HPDE6-E6E7 (cell line): ENCODE data around the gene PCDHGB4.
A peak's percentile ranks its signal among the peaks of the same experiment; 100 is the strongest.
"Not testable (repeated sequence)": the region's sequence is repeated elsewhere in the genome, so short reads cannot be mapped to it uniquely, and the experiment has no call there.

Experiments
- DNase-seq: peaks from one replicate; pipeline ENCODE4 v3.0.0; 2011; ENCODE audit warnings: missing footprints; ENCODE audit errors: extremely low spot score

Gene PCDHGB4

DNA sequence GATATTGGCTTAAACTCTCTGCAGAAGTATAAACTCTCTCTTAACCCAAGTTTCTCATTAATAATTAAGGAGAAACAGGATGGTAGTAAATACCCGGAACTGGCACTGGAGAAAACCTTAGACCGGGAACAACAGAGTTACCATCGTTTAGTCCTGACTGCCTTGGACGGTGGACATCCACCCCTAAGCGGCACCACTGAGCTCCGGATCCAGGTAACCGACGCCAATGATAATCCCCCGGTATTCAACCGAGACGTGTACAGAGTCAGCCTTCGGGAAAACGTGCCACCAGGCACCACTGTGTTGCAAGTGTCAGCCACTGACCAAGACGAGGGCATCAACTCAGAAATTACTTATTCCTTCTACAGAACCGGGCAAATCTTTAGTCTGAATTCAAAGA is 11.1 kb downstream of the PCDHGB4 start:
- no peak for DNase-seq

- DNase-seq: no peak
Measured at GRCh38 chr5:141399555-141400258, 12.2 kb downstream of the PCDHGB4 start.

GRCh38 chr5:141402553-141403243 is 15.2 kb downstream of the PCDHGB4 start, which contains the start of gene PCDHGA9:
PCDHGA9 (plus strand) TSS chr5:141402778; CDS start chr5:141402953, 175 bp downstream.
- peak; percentile 17 for DNase-seq

- DNase-seq: no peak
Measured at GRCh38 chr5:141403387-141403786, 15.9 kb downstream of the PCDHGB4 start.

GRCh38 chr5:141407790-141408505 is 20.4 kb downstream of the PCDHGB4 start, which contains the start of gene PCDHGB6:
PCDHGB6 (plus strand) TSS chr5:141408021; CDS start chr5:141408203, 182 bp downstream.
- DNase-seq: peak; percentile 29

DNA sequence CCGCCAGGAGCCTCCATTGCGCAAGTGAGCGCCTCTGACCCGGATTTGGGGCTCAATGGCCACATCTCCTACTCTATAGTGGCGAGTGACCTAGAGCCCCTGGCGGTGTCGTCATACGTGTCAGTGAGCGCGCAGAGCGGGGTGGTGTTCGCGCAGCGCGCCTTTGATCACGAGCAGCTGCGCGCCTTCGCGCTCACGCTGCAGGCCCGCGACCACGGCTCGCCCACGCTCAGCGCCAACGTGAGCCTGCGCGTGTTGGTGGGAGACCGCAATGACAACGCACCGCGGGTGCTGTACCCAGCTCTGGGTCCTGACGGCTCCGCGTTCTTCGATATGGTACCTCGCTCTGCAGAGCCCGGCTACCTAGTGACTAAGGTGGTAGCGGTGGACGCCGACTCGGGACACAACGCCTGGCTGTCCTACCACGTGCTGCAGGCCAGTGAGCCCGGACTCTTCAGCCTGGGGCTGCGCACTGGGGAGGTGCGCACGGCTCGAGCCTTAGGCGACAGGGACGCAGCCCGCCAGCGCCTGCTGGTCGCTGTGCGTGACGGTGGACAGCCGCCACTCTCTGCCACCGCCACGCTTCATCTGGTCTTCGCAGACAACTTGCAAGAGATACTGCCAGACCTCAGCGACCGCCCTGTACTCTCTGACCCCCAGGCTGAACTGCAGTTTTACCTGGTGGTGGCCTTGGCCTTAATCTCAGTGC is 22.3 kb downstream of the PCDHGB4 start:
- DNase-seq: no peak

DNA sequence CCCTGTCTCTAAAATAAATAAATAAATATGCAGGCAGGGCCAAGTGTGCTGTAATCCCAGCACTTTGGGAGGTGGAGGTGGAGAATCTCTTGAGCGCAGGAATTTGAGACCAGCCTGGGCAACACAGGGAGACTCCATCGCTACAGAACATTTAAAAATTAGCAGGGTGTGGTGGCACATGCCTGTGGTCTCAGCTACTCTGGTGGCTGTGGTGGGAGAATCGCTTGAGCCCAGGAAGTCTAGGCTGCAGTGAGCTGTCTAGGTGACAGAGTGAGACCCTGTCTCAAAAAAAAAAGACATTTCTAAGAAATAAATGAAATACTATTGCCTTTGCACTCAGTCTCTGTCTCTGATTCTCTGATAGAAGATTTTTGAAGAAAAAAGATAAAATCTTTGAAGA is 24.1 kb downstream of the PCDHGB4 start:
- no peak for DNase-seq

DNA sequence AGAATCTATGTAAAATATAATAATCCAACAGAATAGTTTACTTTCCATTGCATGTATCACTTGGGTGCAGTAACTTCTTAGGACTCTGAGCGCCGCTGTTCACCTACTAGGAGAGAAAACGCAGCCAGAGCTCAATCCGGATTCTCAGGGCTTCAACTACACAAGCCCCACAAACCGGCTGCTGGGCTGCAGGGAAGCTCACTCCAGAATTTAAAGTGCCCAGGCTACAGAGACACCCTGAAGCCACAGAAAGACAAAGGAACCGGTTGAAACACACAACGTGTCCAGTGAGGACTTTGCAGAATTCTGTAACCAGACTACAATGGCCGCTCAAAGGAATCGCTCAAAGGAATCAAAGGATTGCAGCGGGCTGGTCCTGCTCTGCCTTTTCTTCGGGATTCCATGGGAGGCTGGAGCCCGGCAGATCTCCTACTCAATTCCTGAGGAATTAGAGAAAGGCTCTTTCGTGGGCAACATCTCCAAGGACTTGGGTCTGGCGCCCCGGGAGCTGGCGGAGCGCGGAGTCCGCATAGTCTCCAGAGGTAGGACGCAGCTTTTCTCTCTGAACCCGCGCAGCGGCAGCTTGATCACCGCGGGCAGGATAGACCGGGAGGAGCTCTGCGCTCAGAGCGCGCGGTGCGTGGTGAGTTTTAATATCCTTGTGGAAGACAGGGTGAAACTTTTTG is 25.5 kb downstream of the PCDHGB4 start, which contains the start of gene PCDHGA10:
PCDHGA10 (plus strand) TSS at position 134 of the 686 bp plus-strand sequence; CDS start at position 323, 189 bp downstream.
- peak; percentile 59 for DNase-seq

DNA sequence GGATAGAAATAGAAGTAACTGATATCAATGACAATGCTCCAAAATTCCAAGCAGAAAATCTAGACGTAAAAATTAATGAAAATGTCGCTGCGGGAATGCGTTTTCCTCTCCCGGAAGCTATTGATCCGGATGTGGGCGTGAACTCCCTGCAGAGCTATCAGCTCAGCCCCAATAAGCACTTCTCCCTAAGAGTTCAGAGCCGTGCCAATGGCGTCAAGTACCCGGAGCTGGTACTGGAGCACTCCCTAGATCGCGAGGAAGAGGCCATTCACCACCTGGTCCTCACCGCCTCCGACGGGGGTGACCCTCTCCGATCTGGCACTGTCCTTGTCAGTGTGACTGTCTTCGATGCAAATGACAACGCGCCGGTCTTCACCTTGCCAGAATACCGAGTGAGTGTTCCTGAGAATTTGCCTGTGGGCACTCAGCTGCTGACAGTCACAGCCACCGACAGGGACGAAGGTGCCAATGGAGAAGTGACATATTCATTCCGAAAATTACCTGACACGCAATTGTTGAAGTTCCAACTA is 26.1 kb downstream of the PCDHGB4 start:
- no peak for DNase-seq

- DNase-seq: not testable (repeated sequence)
Measured at GRCh38 chr5:141414548-141415274, 27.2 kb downstream of the PCDHGB4 start.

- not testable (repeated sequence) for DNase-seq
Measured at GRCh38 chr5:141415275-141415618, 27.7 kb downstream of the PCDHGB4 start.

- not testable (repeated sequence) for DNase-seq
Measured at GRCh38 chr5:141417494-141418172, 30.1 kb downstream of the PCDHGB4 start, which contains the start of gene PCDHGB7. PCDHGB7 (plus strand) TSS chr5:141417677; CDS start chr5:141417860, 183 bp downstream.

GRCh38 chr5:141419074-141419880 is 31.8 kb downstream of the PCDHGB4 start:
- DNase-seq: no peak

GRCh38 chr5:141420855-141421488 is 33.5 kb downstream of the PCDHGB4 start, which contains the start of gene PCDHGA11:
PCDHGA11 (plus strand) TSS chr5:141421051; CDS start chr5:141421228, 177 bp downstream.
- no peak for DNase-seq

GRCh38 chr5:141421489-141421855 is 34.0 kb downstream of the PCDHGB4 start:
- DNase-seq: no peak

DNA sequence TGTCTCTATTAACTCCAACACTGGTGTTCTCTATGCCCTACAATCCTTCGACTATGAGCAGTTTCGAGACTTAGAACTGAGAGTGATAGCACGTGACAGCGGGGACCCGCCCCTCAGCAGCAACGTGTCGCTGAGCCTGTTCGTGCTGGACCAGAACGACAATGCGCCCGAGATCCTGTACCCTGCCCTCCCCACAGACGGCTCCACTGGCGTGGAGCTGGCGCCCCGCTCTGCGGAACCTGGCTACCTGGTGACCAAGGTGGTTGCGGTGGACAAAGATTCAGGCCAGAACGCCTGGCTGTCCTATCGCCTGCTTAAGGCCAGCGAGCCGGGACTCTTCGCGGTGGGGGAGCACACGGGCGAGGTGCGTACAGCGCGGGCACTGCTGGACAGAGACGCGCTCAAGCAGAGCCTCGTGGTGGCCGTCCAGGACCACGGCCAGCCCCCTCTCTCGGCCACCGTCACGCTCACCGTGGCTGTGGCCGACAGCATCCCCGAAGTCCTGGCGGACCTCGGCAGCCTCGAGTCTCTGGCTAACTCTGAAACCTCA is 35.3 kb downstream of the PCDHGB4 start:
- DNase-seq: no peak

- no peak for DNase-seq
Measured at GRCh38 chr5:141427783-141428426, 40.4 kb downstream of the PCDHGB4 start.
